Measurements from ENCODE around the gene ZNF804B.

The ZNF804B gene

GRCh38 chr7:89316584-89317251 is 557.2 kb downstream of the ZNF804B start:
- no peak for DNase-seq (ENCODE audit: low read depth)
- no peak overlapping the region for H3K4me3 ChIP-seq (ENCODE audit: low read depth, low read length)
- TF ChIP-seq MYC (IDR thresholded peaks at IDR 0.05; ENCODE audit: low read depth, low read length) = no peak
- no peak for TF ChIP-seq MAX (IDR thresholded peaks at IDR 0.05; ENCODE audit: low read depth, low read length)
- no peak for TF ChIP-seq CTCF (IDR thresholded peaks at IDR 0.05; ENCODE audit: low read depth, low read length)

GRCh38 chr7:89332026-89332425 is 572.5 kb downstream of the ZNF804B start:
- no peak overlapping the region for H3K4me3 ChIP-seq (ENCODE audit: low read depth, low read length)
- no peak for DNase-seq (ENCODE audit: low read depth)
- TF ChIP-seq MAX (IDR thresholded peaks at IDR 0.05; ENCODE audit: low read depth, low read length) = no peak
- TF ChIP-seq MYC (IDR thresholded peaks at IDR 0.05; ENCODE audit: low read depth, low read length) = no peak
- TF ChIP-seq POLR2A (IDR thresholded peaks at IDR 0.05; ENCODE audit: extremely low read depth, insufficient read length) = no peak
- no peak for TF ChIP-seq CTCF (IDR thresholded peaks at IDR 0.05; ENCODE audit: low read depth, low read length)

GRCh38 chr7:89334797-89335196 is 575.3 kb downstream of the ZNF804B start:
- H3K4me3 ChIP-seq (ENCODE audit: low read depth, low read length) = no peak overlapping the region
- no peak for TF ChIP-seq POLR2A (IDR thresholded peaks at IDR 0.05; ENCODE audit: extremely low read depth, insufficient read length)
- no peak for TF ChIP-seq MAX (IDR thresholded peaks at IDR 0.05; ENCODE audit: low read depth, low read length)
- peak; percentile 5 for TF ChIP-seq CTCF (IDR thresholded peaks at IDR 0.05; ENCODE audit: low read depth, low read length)
- no peak for TF ChIP-seq MYC (IDR thresholded peaks at IDR 0.05; ENCODE audit: low read depth, low read length)
- peak; percentile 32 for DNase-seq (ENCODE audit: low read depth)

- DNase-seq (ENCODE audit: low read depth) = no peak
- no peak for TF ChIP-seq MYC (IDR thresholded peaks at IDR 0.05; ENCODE audit: low read depth, low read length)
- TF ChIP-seq POLR2A (IDR thresholded peaks at IDR 0.05; ENCODE audit: extremely low read depth, insufficient read length) = no peak
- no peak for TF ChIP-seq CTCF (IDR thresholded peaks at IDR 0.05; ENCODE audit: low read depth, low read length)
- no peak for TF ChIP-seq MAX (IDR thresholded peaks at IDR 0.05; ENCODE audit: low read depth, low read length)
These were observed 576.0 kb downstream of the ZNF804B start for GRCh38 chr7:89335490-89335889.

GRCh38 chr7:89336121-89336520 is 576.6 kb downstream of the ZNF804B start:
- DNase-seq (ENCODE audit: low read depth) = no peak
- H3K4me3 ChIP-seq (ENCODE audit: low read depth, low read length) = no peak overlapping the region
- TF ChIP-seq MAX (IDR thresholded peaks at IDR 0.05; ENCODE audit: low read depth, low read length) = no peak

More at GRCh38 chr7:89335490-89335889, 576.0 kb downstream of the ZNF804B start:
- no peak overlapping the region for H3K4me3 ChIP-seq (ENCODE audit: low read depth, low read length)

GRCh38 chr7:89339748-89340147 is 580.2 kb downstream of the ZNF804B start:
- H3K4me3 ChIP-seq (ENCODE audit: low read depth, low read length) = no peak overlapping the region
- no peak for DNase-seq (ENCODE audit: low read depth)
- TF ChIP-seq MAX (IDR thresholded peaks at IDR 0.05; ENCODE audit: low read depth, low read length) (no peak), POLR2A (IDR thresholded peaks at IDR 0.05; ENCODE audit: extremely low read depth, insufficient read length) (no peak), MYC (IDR thresholded peaks at IDR 0.05; ENCODE audit: low read depth, low read length) (no peak), CTCF (IDR thresholded peaks at IDR 0.05; ENCODE audit: low read depth, low read length) (no peak)
